Parathyroid adenoma (tissue), 2 donors: ENCODE results near the gene TSPAN5.
A peak's percentile ranks its signal among the peaks of the same experiment; 100 is the strongest.
"Not testable (repeated sequence)": the region's sequence is repeated elsewhere in the genome, so short reads cannot be mapped to it uniquely, and the experiment has no call there.

Source experiments
- H2AFZ ChIP-seq: fragments of 300-600 bp; sonication (generic); one replicate; pipeline ENCODE4 v1.7.0; 2017; ENCODE audit warnings: antibody characterized with exemption, mild to moderate bottlenecking
- H3K27ac ChIP-seq: fragments of 300-600 bp; sonication (generic); one replicate; pipeline ENCODE4 v1.7.0; 2017
- H3K27me3 ChIP-seq: fragments of 300-600 bp; sonication (generic); one replicate; pipeline ENCODE4 v1.7.0; 2017; ENCODE audit warnings: low read length; ENCODE audit not compliant: control insufficient read depth, insufficient read depth
- H3K36me3 ChIP-seq: fragments of 300-600 bp; sonication (generic); one replicate; pipeline ENCODE4 v1.7.0; 2017; ENCODE audit warnings: low read length; ENCODE audit not compliant: control insufficient read depth, insufficient read depth
- H3K4me1 ChIP-seq: fragments of 300-600 bp; sonication (generic); one replicate; pipeline ENCODE4 v1.7.0; 2017; ENCODE audit warnings: control low read depth
- H3K4me2 ChIP-seq: fragments of 300-600 bp; sonication (generic); one replicate; pipeline ENCODE4 v1.7.0; 2017; ENCODE audit warnings: low read length
- H3K4me3 ChIP-seq: fragments of 300-600 bp; sonication (generic); one replicate; pipeline ENCODE4 v1.7.0; 2017; ENCODE audit warnings: low read depth, low read length
- H3K79me2 ChIP-seq: fragments of 300-600 bp; sonication (generic); one replicate; pipeline ENCODE4 v1.7.0; 2017; ENCODE audit warnings: control low read depth
- H3K9ac ChIP-seq: fragments of 300-600 bp; sonication (generic); one replicate; pipeline ENCODE4 v1.7.0; 2017; ENCODE audit warnings: mild to moderate bottlenecking
- H3K9me3 ChIP-seq: fragments of 300-600 bp; sonication (generic); one replicate; pipeline ENCODE4 v1.7.0; 2017; ENCODE audit warnings: low read length; ENCODE audit not compliant: control insufficient read depth
- TF ChIP-seq, protein P1 (sequence below): fragments of 300-600 bp; sonication (generic); IDR thresholded peaks from one replicate; pipeline ENCODE4 v1.7.0; 2017; ENCODE audit warnings: antibody characterized with exemption, mild to moderate bottlenecking
- donor health status: primary hyperparathyroidism.

TSPAN5 gene

DNA sequence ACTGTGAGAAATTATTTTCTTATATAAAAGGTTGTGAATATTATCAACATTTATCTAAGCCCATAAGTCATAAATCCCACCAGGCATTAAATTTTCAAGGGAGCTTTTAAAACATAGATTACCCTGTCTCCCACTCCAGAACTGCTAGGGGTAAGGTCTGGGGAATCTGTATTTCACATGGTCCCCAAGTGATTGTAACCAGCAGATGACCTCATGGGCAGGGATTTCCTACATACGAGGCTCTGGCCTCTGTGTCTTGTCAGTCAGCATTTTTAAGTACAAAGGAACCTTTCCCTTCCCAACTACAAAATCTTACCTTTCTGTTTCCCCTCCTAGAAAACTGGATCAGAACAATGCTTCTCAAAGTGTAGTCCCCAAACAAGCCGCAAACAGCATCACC lies 188.6 kb downstream of the TSPAN5 start:
- no peaks in the 10 kb centered on the region for H3K27me3 ChIP-seq

DNA sequence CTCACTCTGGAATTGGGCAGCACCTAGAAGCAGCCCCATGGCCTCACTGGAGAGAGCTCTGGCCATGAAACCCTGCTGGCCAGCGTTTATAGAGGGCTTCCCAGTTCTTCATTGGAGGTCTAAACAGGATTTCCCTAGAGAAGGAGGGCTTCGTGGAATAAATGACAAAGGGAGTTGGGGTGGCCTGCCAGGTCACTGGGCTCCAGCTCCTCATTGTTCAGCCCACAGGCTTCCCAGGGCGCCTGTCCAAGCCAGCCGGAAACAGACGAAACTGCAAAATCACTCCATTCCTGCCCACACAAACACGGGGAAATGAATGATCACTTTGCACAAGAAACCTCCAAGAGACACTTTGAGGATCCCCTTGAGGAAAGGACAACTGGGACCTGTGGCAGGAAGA lies 189.7 kb downstream of the TSPAN5 start:
- no peaks in the 10 kb centered on the region for H3K36me3 ChIP-seq
- no peaks in the 10 kb centered on the region for H3K27me3 ChIP-seq
- H2AFZ ChIP-seq, result no peak overlapping the region
- peaks cover 3% of the 10 kb centered on the region for H3K4me1 ChIP-seq
- no peak overlapping the region for H3K4me3 ChIP-seq
- TF ChIP-seq, protein P1, sequence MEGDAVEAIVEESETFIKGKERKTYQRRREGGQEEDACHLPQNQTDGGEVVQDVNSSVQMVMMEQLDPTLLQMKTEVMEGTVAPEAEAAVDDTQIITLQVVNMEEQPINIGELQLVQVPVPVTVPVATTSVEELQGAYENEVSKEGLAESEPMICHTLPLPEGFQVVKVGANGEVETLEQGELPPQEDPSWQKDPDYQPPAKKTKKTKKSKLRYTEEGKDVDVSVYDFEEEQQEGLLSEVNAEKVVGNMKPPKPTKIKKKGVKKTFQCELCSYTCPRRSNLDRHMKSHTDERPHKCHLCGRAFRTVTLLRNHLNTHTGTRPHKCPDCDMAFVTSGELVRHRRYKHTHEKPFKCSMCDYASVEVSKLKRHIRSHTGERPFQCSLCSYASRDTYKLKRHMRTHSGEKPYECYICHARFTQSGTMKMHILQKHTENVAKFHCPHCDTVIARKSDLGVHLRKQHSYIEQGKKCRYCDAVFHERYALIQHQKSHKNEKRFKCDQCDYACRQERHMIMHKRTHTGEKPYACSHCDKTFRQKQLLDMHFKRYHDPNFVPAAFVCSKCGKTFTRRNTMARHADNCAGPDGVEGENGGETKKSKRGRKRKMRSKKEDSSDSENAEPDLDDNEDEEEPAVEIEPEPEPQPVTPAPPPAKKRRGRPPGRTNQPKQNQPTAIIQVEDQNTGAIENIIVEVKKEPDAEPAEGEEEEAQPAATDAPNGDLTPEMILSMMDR, result no peak
- no peak overlapping the region for H3K27ac ChIP-seq
- no peaks in the 10 kb centered on the region for H3K79me2 ChIP-seq
- H3K9me3 ChIP-seq, result no peaks in the 10 kb centered on the region
- no peak overlapping the region for H3K9ac ChIP-seq
- H3K4me2 ChIP-seq, result no peak overlapping the region

More for the DNA sequence above, 188.6 kb downstream of the TSPAN5 start:
- Histone ChIP-seq H3K4me3 (no peak overlapping the region), H3K9ac (no peak overlapping the region), H3K4me2 (no peak overlapping the region), H3K9me3 (no peaks in the 10 kb centered on the region), H3K27ac (no peak overlapping the region), H3K36me3 (no peaks in the 10 kb centered on the region), H2AFZ (no peak overlapping the region), H3K4me1 (peaks cover 3% of the 10 kb centered on the region), H3K79me2 (no peaks in the 10 kb centered on the region)
- TF ChIP-seq, protein P1, result no peak

DNA sequence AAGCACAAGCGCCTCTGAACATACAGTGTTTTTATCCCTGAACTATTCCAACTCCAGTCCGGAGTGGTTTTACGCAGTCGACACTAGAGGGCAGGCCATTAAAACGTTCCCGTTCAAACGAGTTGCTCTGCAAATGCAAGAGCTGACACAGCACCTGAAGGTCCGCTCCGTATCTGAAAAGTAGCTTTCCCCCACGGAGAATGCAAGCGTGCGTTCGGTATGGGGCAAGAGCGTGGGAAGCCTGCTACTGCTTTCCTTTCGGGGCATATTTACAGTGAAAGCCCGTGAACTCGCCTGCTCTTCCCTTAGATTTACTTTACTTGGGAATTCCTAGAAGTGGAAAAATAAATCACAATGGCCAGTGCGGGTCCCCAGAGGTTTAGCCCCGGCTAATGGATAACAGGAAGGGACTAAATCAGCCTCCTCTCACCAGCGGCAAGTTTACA lies 190.8 kb downstream of the TSPAN5 start:
- no peak overlapping the region for H3K27ac ChIP-seq
- H3K4me2 ChIP-seq, result peak overlapping the region; percentile 80
- no peaks in the 10 kb centered on the region for H3K27me3 ChIP-seq
- H3K4me3 ChIP-seq, result peak overlapping the region; percentile 62
- H3K79me2 ChIP-seq, result no peaks in the 10 kb centered on the region
- no peaks in the 10 kb centered on the region for H3K36me3 ChIP-seq
- peaks cover 3% of the 10 kb centered on the region for H3K4me1 ChIP-seq
- H3K9me3 ChIP-seq, result no peaks in the 10 kb centered on the region
- H3K9ac ChIP-seq, result no peak overlapping the region
- TF ChIP-seq, protein P1, result peak; percentile 57
- H2AFZ ChIP-seq, result peak overlapping the region; percentile 78

DNA sequence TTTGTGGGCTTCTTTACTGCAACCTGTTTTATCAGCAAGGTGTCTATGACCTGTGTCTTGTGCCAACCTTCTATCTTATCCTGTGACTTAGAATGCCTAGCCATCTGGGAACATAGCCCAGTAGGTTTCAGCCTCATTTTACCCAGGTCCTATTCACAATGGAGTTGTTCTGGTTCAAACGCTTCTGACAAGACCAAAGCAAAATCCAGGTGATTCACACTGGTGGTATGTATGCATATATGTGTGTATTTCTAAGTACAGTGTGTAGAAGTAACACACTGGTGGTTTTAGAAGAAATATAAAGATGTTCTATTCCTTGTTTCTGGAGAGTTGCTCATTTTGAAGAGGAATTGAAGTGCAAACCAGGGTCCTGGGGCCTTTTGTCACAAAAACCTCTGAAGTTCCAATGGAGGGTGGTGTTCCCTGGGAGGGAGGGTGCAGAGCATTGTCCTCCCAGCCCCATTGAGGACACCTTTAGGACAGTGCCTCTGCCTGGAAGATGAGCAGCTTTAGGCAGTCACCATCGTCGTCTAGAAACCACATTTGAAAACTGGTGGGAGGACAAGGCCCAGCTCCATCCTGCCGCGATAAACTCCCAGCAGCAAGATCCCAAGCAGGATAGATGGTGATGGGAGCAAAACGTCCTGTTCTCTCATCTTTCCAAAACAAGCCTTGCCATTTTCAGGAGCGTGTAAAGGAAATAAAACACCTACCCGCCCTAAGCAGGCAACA lies 191.4 kb downstream of the TSPAN5 start:
- H3K4me1 ChIP-seq, result peaks cover 3% of the 10 kb centered on the region
- H3K36me3 ChIP-seq, result no peaks in the 10 kb centered on the region
- H3K79me2 ChIP-seq, result no peaks in the 10 kb centered on the region
- no peaks in the 10 kb centered on the region for H3K27me3 ChIP-seq
- peak overlapping the region; percentile 78 for H2AFZ ChIP-seq
- peak overlapping the region; percentile 80 for H3K4me2 ChIP-seq
- peak overlapping the region; percentile 62 for H3K4me3 ChIP-seq
- TF ChIP-seq, protein P1, result no peak
- H3K9ac ChIP-seq, result no peak overlapping the region
- no peaks in the 10 kb centered on the region for H3K9me3 ChIP-seq
- H3K27ac ChIP-seq, result no peak overlapping the region

DNA sequence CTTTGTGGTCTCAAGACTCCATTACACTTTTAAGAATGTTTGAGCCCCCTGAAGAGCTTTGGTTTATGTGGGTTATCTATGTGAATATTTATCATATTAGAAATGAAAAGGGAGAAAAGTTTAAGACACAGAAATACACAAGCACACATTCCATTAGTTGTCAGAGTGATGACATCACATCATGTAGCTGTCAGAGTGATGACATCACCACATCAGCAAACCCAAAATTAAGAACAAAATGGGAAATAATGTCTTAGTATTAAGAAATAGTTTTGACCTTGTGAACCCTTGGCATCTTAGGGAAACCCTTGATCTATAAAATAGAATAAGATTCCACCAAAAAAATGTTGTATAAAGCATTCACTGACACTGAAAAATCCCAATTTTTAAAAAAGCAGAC lies 195.9 kb downstream of the TSPAN5 start:
- Histone ChIP-seq H3K79me2 (no peaks in the 10 kb centered on the region), H3K27me3 (no peaks in the 10 kb centered on the region), H3K36me3 (no peaks in the 10 kb centered on the region), H3K27ac (no peak overlapping the region), H3K9me3 (no peaks in the 10 kb centered on the region), H3K4me1 (peaks cover 3% of the 10 kb centered on the region), H3K4me2 (no peak overlapping the region), H3K9ac (no peak overlapping the region), H3K4me3 (no peak overlapping the region), H2AFZ (no peak overlapping the region)
- TF ChIP-seq, protein P1, result no peak

DNA sequence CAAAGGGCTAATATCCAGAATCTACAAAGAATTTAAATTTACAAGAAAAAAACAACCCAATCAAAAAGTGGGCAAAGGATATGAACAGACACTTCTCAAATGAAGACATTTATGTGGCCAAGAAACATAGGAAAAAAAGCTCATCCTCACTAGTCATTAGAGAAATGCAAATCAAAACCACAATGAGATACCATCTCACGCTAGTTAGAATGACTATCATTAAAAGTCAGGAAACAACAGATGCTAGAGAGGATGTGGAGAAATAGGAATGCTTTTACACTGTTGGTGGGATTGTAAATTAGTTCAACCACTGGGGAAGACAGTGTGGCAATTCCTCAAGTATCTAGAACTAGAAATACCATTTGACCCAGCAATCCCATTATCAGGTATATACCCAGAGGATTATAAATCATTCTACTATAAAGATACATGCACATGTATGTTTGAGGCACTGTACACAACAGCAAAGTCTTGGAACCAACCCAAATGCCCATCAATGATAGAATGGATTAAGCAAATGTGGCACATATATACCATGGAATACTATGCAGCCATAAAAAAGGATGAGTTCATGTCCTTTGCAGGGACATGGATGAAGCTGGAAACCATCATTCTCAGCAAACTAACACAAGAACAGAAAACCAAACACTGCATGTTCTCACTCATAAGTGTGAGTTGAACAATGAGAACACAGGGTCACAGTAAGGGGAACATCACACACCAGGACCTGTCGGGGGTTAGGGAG lies 197.1 kb downstream of the TSPAN5 start:
- H3K36me3 ChIP-seq, H3K27me3 ChIP-seq, H2AFZ ChIP-seq, H3K4me2 ChIP-seq, H3K79me2 ChIP-seq, H3K9me3 ChIP-seq, H3K9ac ChIP-seq, H3K27ac ChIP-seq, H3K4me3 ChIP-seq, H3K4me1 ChIP-seq: not testable (repeated sequence)
